HCT116 (cell line): ENCODE results near the gene SPINK2. TPM values are rescaled to one million over a fixed set of nuclear protein-coding genes. Genes with fewer than 3 reads are reported as not detected.

ENCODE experiments used
- ATAC-seq: fragments of 200-7000 bp; cut with Tn5 transposase; 2 replicates; pipeline ENCODE4 v1.9.1; 2020; ENCODE audit warnings: mild to moderate bottlenecking, moderate library complexity
- BruUV-seq: library from RNA; stranded (reverse); fragments of 400-500 nt; replicated peaks from 2 replicates; lab custom pipeline; 2021; lab: Mats Ljungman, UMichigan
- CTCF ChIA-PET: fragments of 300-600 bp; sonication (Branson Sonifier 250); formaldehyde crosslinking; loops from one replicate; lab custom pipeline; 2021; ENCODE audit warnings: antibody characterized with exemption; lab: Charles Lee
- POLR2A ChIA-PET: fragments of 300-600, 350-600 bp; sonication (Branson Sonifier 250); formaldehyde crosslinking; loops from one replicate; lab custom pipeline; 2021; ENCODE audit warnings: antibody characterized with exemption; lab: Charles Lee
- RAD21 ChIA-PET, 2 experiments: fragments of 300-600 bp; sonication (Branson Sonifier 250); formaldehyde crosslinking; loops; one replicate each; lab custom pipeline; 2023; ENCODE audit warnings: low total read pairs in 2 of 2; ENCODE audit not compliant: uncharacterized antibody in 2 of 2, unreplicated experiment in 2 of 2, low non-redundant PET in 1 of 2; lab: Charles Lee
- DNase-seq: peaks from one replicate; pipeline ENCODE4 v3.0.0-alpha.2; 2010; ENCODE audit warnings: low read depth, low spot score
- H2AFZ ChIP-seq: fragments of 200-600 bp; shearing (Covaris generic), sonication (generic); 2 replicates; pipeline ENCODE4 v1.6.1; 2017; ENCODE audit warnings: low read depth, mixed run types, mixed read lengths, antibody characterized with exemption, low read length; ENCODE audit not compliant: poor library complexity, severe bottlenecking
- H3K27ac ChIP-seq: 2 replicates; pipeline ENCODE4 v1.5.1; 2012; ENCODE audit warnings: low read depth, low read length
- H3K27me3 ChIP-seq: fragments of 200-600 bp; sonication (generic); 2 replicates; pipeline ENCODE4 v1.6.1; 2016; ENCODE audit warnings: mixed run types, low read length, mixed read lengths; ENCODE audit not compliant: insufficient read depth
- H3K36me3 ChIP-seq, 2 experiments: fragments of 200-500 bp in 1 of 2; fragments of 200-600 bp in 1 of 2; sonication (Bioruptor generic) in 1 of 2; sonication (generic) in 1 of 2; 2 replicates each; pipeline versions ENCODE4 v1.5.1 to v1.6.1; 2014 to 2016; ENCODE audit warnings: low read length in 2 of 2, inconsistent platforms in 1 of 2, mixed read lengths in 1 of 2, mixed run types in 1 of 2; ENCODE audit not compliant: insufficient read depth in 2 of 2, control insufficient read depth in 1 of 2
- H3K4me1 ChIP-seq, 2 experiments: fragments of 200-600 bp in 1 of 2; sonication (generic) in 1 of 2; 2 replicates each; pipeline versions ENCODE4 v1.5.1 to v1.6.1; 2012 to 2017; ENCODE audit warnings: low read length in 2 of 2, inconsistent platforms in 1 of 2, mild to moderate bottlenecking in 1 of 2, mixed read lengths in 1 of 2, mixed run types in 1 of 2, moderate library complexity in 1 of 2; ENCODE audit not compliant: insufficient read depth in 2 of 2, control insufficient read depth in 1 of 2
- H3K4me2 ChIP-seq: fragments of 200-600 bp; sonication (generic); 2 replicates; pipeline ENCODE4 v1.6.1; 2017; ENCODE audit warnings: mixed run types, low read length, mixed read lengths
- H3K4me3 ChIP-seq, 2 experiments: fragments of 200-600 bp in 1 of 2; sonication (generic) in 1 of 2; replicated peaks in 1 of 2; 2 replicates each; pipeline ENCODE4 v1.5.1; 2011 to 2016; ENCODE audit warnings: low read length in 2 of 2, control low read depth in 1 of 2, low read depth in 1 of 2, mild to moderate bottlenecking in 1 of 2, mixed read lengths in 1 of 2, mixed run types in 1 of 2
- H3K79me2 ChIP-seq: fragments of 200-600 bp; sonication (generic); 2 replicates; pipeline ENCODE4 v1.6.1; 2017; ENCODE audit warnings: mild to moderate bottlenecking, mixed run types, low read length, moderate library complexity, mixed read lengths; ENCODE audit not compliant: insufficient read depth
- H3K9ac ChIP-seq: fragments of 200-600 bp; sonication (generic); 2 replicates; pipeline ENCODE4 v1.6.1; 2016; ENCODE audit warnings: low read length, mixed read lengths
- H3K9me2 ChIP-seq: fragments of 200-600 bp; sonication (generic), shearing (Covaris generic); 2 replicates; pipeline ENCODE4 v1.6.1; 2017; ENCODE audit warnings: mixed run types, mild to moderate bottlenecking, moderate library complexity; ENCODE audit not compliant: insufficient read depth
- H3K9me3 ChIP-seq, 2 experiments: fragments of 200-500 bp in 1 of 2; fragments of 200-600 bp in 1 of 2; sonication (Bioruptor generic) in 1 of 2; sonication (generic) in 1 of 2; 2 replicates each; pipeline ENCODE4 v1.6.1; 2014 to 2017; ENCODE audit warnings: low read length in 2 of 2, mixed read lengths in 2 of 2, inconsistent platforms in 1 of 2, low read depth in 1 of 2, mild to moderate bottlenecking in 1 of 2, mixed run types in 1 of 2, moderate library complexity in 1 of 2; ENCODE audit not compliant: control insufficient read depth in 1 of 2, insufficient read depth in 1 of 2
- H4K20me1 ChIP-seq: fragments of 200-600 bp; sonication (generic), shearing (Covaris generic); 2 replicates; pipeline ENCODE4 v1.6.1; 2017; ENCODE audit warnings: mixed run types, mild to moderate bottlenecking, moderate library complexity; ENCODE audit not compliant: insufficient read depth
- SIN3A ChIP-seq: IDR thresholded peaks from 2 replicates; pipeline ENCODE4 v1.6.1; 2012; ENCODE audit warnings: low read depth
- intact Hi-C: fragments of 100-400 bp; cut with micrococcal nuclease; formaldehyde crosslinking; loops from 2 replicates; pipeline ENCODE4 v1.10.0; 2022
- total RNA-seq: library from RNA; stranded (reverse); gene quantifications from one replicate; pipeline ENCODE4 v1.2.1, GENCODE V29; 2021; ENCODE audit not compliant: unreplicated experiment
- TF ChIP-seq, protein P1 (sequence below): IDR thresholded peaks from 2 replicates; pipeline ENCODE4 v1.6.1; 2012; ENCODE audit warnings: low read depth

Gene SPINK2
- total RNA-seq, 1 experiment from 2014 or later = 2.4 TPM

DNA sequence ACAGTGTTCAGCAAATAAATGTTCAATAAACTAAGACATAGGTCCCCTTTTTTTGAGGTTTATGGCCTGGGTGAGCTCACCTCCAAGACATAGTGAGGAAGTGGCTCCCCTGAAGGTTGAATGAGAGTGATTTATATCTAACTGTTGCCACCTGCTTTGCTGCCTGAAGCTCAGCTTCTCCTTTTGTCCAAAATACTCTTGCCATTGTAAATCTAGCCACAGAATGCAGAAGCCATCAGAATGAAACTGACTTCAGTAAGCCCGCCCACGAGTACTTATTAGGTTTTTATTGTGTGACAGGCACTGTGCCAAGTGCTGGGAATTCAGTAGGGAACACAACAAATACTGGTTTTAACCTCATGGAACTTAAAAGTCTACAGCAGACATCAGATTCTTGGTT lies 18.0 kb downstream of the SPINK2 start:
- H3K4me1 ChIP-seq = peaks cover 0 to 6% of the 10 kb centered on the region in 2 experiments; a peak in 2 of 4 replicates
- DNase-seq (no peak), ATAC-seq (no peak)
- no peak overlapping the region for H2AFZ ChIP-seq
- H3K9ac ChIP-seq = no peak overlapping the region
- TF ChIP-seq SIN3A = no peak
- TF ChIP-seq, protein P1, sequence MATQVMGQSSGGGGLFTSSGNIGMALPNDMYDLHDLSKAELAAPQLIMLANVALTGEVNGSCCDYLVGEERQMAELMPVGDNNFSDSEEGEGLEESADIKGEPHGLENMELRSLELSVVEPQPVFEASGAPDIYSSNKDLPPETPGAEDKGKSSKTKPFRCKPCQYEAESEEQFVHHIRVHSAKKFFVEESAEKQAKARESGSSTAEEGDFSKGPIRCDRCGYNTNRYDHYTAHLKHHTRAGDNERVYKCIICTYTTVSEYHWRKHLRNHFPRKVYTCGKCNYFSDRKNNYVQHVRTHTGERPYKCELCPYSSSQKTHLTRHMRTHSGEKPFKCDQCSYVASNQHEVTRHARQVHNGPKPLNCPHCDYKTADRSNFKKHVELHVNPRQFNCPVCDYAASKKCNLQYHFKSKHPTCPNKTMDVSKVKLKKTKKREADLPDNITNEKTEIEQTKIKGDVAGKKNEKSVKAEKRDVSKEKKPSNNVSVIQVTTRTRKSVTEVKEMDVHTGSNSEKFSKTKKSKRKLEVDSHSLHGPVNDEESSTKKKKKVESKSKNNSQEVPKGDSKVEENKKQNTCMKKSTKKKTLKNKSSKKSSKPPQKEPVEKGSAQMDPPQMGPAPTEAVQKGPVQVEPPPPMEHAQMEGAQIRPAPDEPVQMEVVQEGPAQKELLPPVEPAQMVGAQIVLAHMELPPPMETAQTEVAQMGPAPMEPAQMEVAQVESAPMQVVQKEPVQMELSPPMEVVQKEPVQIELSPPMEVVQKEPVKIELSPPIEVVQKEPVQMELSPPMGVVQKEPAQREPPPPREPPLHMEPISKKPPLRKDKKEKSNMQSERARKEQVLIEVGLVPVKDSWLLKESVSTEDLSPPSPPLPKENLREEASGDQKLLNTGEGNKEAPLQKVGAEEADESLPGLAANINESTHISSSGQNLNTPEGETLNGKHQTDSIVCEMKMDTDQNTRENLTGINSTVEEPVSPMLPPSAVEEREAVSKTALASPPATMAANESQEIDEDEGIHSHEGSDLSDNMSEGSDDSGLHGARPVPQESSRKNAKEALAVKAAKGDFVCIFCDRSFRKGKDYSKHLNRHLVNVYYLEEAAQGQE = no peak
- RAD21 ChIA-PET = no interaction called here
- CTCF ChIA-PET = interaction anchor here (1.8 kb wide), 1 partner anchor 33 kb away, joined by 5 read pairs; no protein-coding TSS in a partner anchor
- no peaks in the 10 kb centered on the region for H3K36me3 ChIP-seq
- H3K9me2 ChIP-seq = no peaks in the 10 kb centered on the region
- H3K9me3 ChIP-seq = no peaks in the 10 kb centered on the region
- BruUV-seq = no TSS peak
- no peak overlapping the region for H3K4me3 ChIP-seq
- no peaks in the 10 kb centered on the region for H3K27me3 ChIP-seq
- no peaks in the 10 kb centered on the region for H4K20me1 ChIP-seq
- no peak overlapping the region for H3K4me2 ChIP-seq
- POLR2A ChIA-PET = no interaction called here
- H3K27ac ChIP-seq = no peak overlapping the region
- intact Hi-C loops = loop anchor here (5.0 kb wide), 1 partner anchor 376 kb away; no protein-coding TSS in a partner anchor
- H3K79me2 ChIP-seq = no peaks in the 10 kb centered on the region
